GM23248 (cell line): Measurements from ENCODE around the gene CFHR4. TPM values are rescaled to one million over a fixed set of nuclear protein-coding genes. Genes with fewer than 3 reads are reported as not detected.
"Not testable (repeated sequence)": the region's sequence is repeated elsewhere in the genome, so short reads cannot be mapped to it uniquely, and the experiment has no call there.

Experiments used
- DNase-seq: peaks from one replicate; pipeline ENCODE4 v3.0.0-alpha.2; 2015
- H2AFZ ChIP-seq: fragments of 200-600 bp; sonication (generic); 2 replicates; pipeline ENCODE4 v1.6.1; 2016; ENCODE audit warnings: antibody characterized with exemption
- H3F3A ChIP-seq: fragments of 200-600 bp; sonication (generic); 2 replicates; pipeline ENCODE4 v1.6.1; 2016; ENCODE audit warnings: mild to moderate bottlenecking, antibody characterized with exemption, mixed run types; ENCODE audit not compliant: insufficient read depth
- H3K27ac ChIP-seq: fragments of 200-600 bp; sonication (generic); 2 replicates; pipeline ENCODE4 v1.5.1; 2016; ENCODE audit warnings: mild to moderate bottlenecking
- H3K27me3 ChIP-seq: fragments of 200-600 bp; sonication (generic); replicated peaks from 2 replicates; pipeline ENCODE4 v1.6.1; 2016; ENCODE audit warnings: mild to moderate bottlenecking; ENCODE audit not compliant: insufficient read depth
- H3K36me3 ChIP-seq: fragments of 200-600 bp; sonication (generic); 2 replicates; pipeline ENCODE4 v1.6.1; 2016; ENCODE audit warnings: low read depth, mild to moderate bottlenecking
- H3K4me1 ChIP-seq: fragments of 200-600 bp; sonication (generic); 2 replicates; pipeline ENCODE4 v1.6.1; 2016; ENCODE audit warnings: mild to moderate bottlenecking; ENCODE audit not compliant: insufficient read depth
- H3K4me2 ChIP-seq: fragments of 200-600 bp; sonication (generic); one replicate; pipeline ENCODE4 v1.6.1; 2016; ENCODE audit warnings: mild to moderate bottlenecking; ENCODE audit not compliant: unreplicated experiment
- H3K4me3 ChIP-seq: fragments of 200-600 bp; sonication (generic); 2 replicates; pipeline ENCODE4 v1.5.1; 2016; ENCODE audit warnings: mild to moderate bottlenecking
- H3K79me2 ChIP-seq: fragments of 200-600 bp; sonication (generic); 2 replicates; pipeline ENCODE4 v1.6.1; 2016; ENCODE audit warnings: mild to moderate bottlenecking; ENCODE audit not compliant: insufficient read depth
- H3K9ac ChIP-seq: fragments of 200-600 bp; sonication (generic); 2 replicates; pipeline ENCODE4 v1.6.1; 2016; ENCODE audit warnings: mild to moderate bottlenecking
- H3K9me2 ChIP-seq: fragments of 200-600 bp; sonication (generic); 2 replicates; pipeline ENCODE4 v1.6.1; 2016; ENCODE audit warnings: mixed run types, mild to moderate bottlenecking, moderate library complexity; ENCODE audit not compliant: insufficient read depth
- H3K9me3 ChIP-seq: fragments of 200-600 bp; sonication (generic); one replicate; pipeline ENCODE4 v1.6.1; 2017; ENCODE audit warnings: low read depth
- H4K20me1 ChIP-seq: fragments of 200-600 bp; sonication (generic); 2 replicates; pipeline ENCODE4 v1.6.0; 2016; ENCODE audit not compliant: insufficient read depth
- EZH2 ChIP-seq: fragments of 200-600 bp; sonication (generic); IDR thresholded peaks from 2 replicates; pipeline ENCODE4 v1.6.1; 2018; ENCODE audit warnings: antibody characterized with exemption, mild to moderate bottlenecking; ENCODE audit not compliant: insufficient read depth, poor library complexity, severe bottlenecking
- EZH2phosphoT487 ChIP-seq: fragments of 200-600 bp; sonication (generic); IDR thresholded peaks from 2 replicates; pipeline ENCODE4 v1.6.1; 2018; ENCODE audit warnings: antibody characterized with exemption, moderate library complexity, mild to moderate bottlenecking, low read depth; ENCODE audit not compliant: insufficient read depth
- WGBS, 2 experiments: methylation state at CpG; one replicate each; pipeline ENCODE4 v1.1.6; 2015 to 2017; ENCODE audit warnings: low lambda C conversion rate in 2 of 2, low coverage in 1 of 2; ENCODE audit errors: missing lambda C conversion rate in 2 of 2; 5-methylcytosine and 5-hydroxymethylcytosine counted together
- in situ Hi-C: fragments of 300-500 bp; cut with MboI; formaldehyde crosslinking; loops from 2 replicates; pipeline ENCODE4 v1.15.0; 2020
- polyA plus RNA-seq: library from polyadenylated mRNA; unstranded; fragments of >200 nt; fragmentation: Nextera tagmentation; extraction: Ambion mirVana; gene quantifications from 2 replicates; pipeline ENCODE4 v1.2.1, GENCODE V29; 2016
- total RNA-seq: library from RNA; depleted of rRNA; stranded (reverse); fragments of >200 nt; shearing (Covaris generic); gene quantifications from 2 replicates; pipeline ENCODE4 v1.2.3, GENCODE V29; 2014; rRNA removed

The CFHR4 gene
- total RNA-seq (not detected in 2 replicates), polyA plus RNA-seq (not detected in 2 replicates)

GRCh38 chr1:196887515-196888239, at the start of gene CFHR4:
Gene CFHR4, plus strand, starts transcription at chr1:196888052. Its CDS starts 99 bp downstream, at chr1:196888151.
- Histone ChIP-seq H3K9me2 (no peaks in the 10 kb centered on the region), H3K79me2 (no peaks in the 10 kb centered on the region), H4K20me1 (no peaks in the 10 kb centered on the region), H3F3A (no peaks in the 10 kb centered on the region), H3K9me3 (no peaks in the 10 kb centered on the region), H3K4me2 (no peak within 1 kb of the TSS), H3K4me3 (no peak within 1 kb of the TSS), H3K27me3 (0 out of 2 replicates have a peak, but pooled peaks cover 5% of the 10 kb centered on the region), H3K27ac (no peak within 1 kb of the TSS), H3K36me3 (no peaks in the 10 kb centered on the region), H3K4me1 (no peaks in the 10 kb centered on the region), H2AFZ (no peak within 1 kb of the TSS), H3K9ac (no peak within 1 kb of the TSS)
- no peak for TF ChIP-seq EZH2
- TF ChIP-seq EZH2phosphoT487: no peak
- DNase-seq: no peak
- in situ Hi-C loops: no loop called here

GRCh38 chr1:196849613-196850492, 38.0 kb upstream of the CFHR4 start:
- not testable (repeated sequence) for H3K4me1 ChIP-seq, H3K4me2 ChIP-seq, H3F3A ChIP-seq, H3K79me2 ChIP-seq, H3K9me3 ChIP-seq, H3K9me2 ChIP-seq, H3K27me3 ChIP-seq, H4K20me1 ChIP-seq, H3K27ac ChIP-seq, H3K9ac ChIP-seq, H2AFZ ChIP-seq, DNase-seq, H3K36me3 ChIP-seq, H3K4me3 ChIP-seq
- WGBS, 2 experiments: 20 to 24% methylated on average over 2 of the region's 4 CpGs
- in situ Hi-C loops: loop anchor here (25.0 kb wide), 1 partner anchor 312 kb away; no protein-coding TSS in a partner anchor

GRCh38 chr1:196856053-196856452, 31.8 kb upstream of the CFHR4 start:
- no peak overlapping the region for H3K9ac ChIP-seq
- no peaks in the 10 kb centered on the region for H3K9me2 ChIP-seq
- no peaks in the 10 kb centered on the region for H3K4me1 ChIP-seq
- in situ Hi-C loops: no loop called here
- no peaks in the 10 kb centered on the region for H3K9me3 ChIP-seq
- no peaks in the 10 kb centered on the region for H3K79me2 ChIP-seq
- H3K27ac ChIP-seq: no peak overlapping the region
- no peak for DNase-seq
- no peak overlapping the region for H2AFZ ChIP-seq
- H3F3A ChIP-seq: no peaks in the 10 kb centered on the region
- TF ChIP-seq EZH2phosphoT487 (no peak), EZH2 (no peak)
- 53 to 57% methylated on average over 6 of the region's 6 CpGs for WGBS, 2 experiments
- no peaks in the 10 kb centered on the region for H3K36me3 ChIP-seq
- no peaks in the 10 kb centered on the region for H3K27me3 ChIP-seq
- H4K20me1 ChIP-seq: no peaks in the 10 kb centered on the region
- no peak overlapping the region for H3K4me3 ChIP-seq
- H3K4me2 ChIP-seq: no peak overlapping the region

- Histone ChIP-seq H3K79me2 (no peaks in the 10 kb centered on the region), H3K9ac (no peak overlapping the region), H3K27ac (no peak overlapping the region), H4K20me1 (no peaks in the 10 kb centered on the region), H3K9me3 (no peaks in the 10 kb centered on the region), H3F3A (no peaks in the 10 kb centered on the region), H3K4me1 (no peaks in the 10 kb centered on the region), H3K9me2 (no peaks in the 10 kb centered on the region), H2AFZ (no peak overlapping the region), H3K4me2 (no peak overlapping the region), H3K36me3 (no peaks in the 10 kb centered on the region), H3K27me3 (no peaks in the 10 kb centered on the region), H3K4me3 (no peak overlapping the region)
- TF ChIP-seq EZH2phosphoT487 (no peak), EZH2 (no peak)
- 40 to 45% methylated on average over 2 of the region's 2 CpGs for WGBS, 2 experiments
- in situ Hi-C loops: no loop called here
- DNase-seq: no peak
Observed at GRCh38 chr1:196857188-196857587, 30.7 kb upstream of the CFHR4 start.
